ENCODE measurements around the gene CDKAL1.

- TF ChIP-seq EZH2 (IDR thresholded peaks at IDR 0.05) (no peak), CTCF (IDR thresholded peaks at IDR 0.05) (no peak), EZH2phosphoT487 (IDR thresholded peaks at IDR 0.05) (no peak)
Observed at GRCh38 chr6:21102624-21103023, 568.4 kb downstream of the CDKAL1 start.

Measured in neural progenitor cell (in vitro differentiated cells).